Heart left ventricle (tissue), 13 donors: ENCODE results near the gene MCM8.

Source experiments
- POLR2A ChIP-seq, 2 donors: fragments of 450-650 bp; IDR thresholded peaks; one replicate each; pipeline ENCODE4 v1.6.1; 2017; ENCODE audit warnings: antibody characterized with exemption in 2 of 2, mild to moderate bottlenecking in 2 of 2, moderate library complexity in 2 of 2
- TF ChIP-seq, protein P1 (sequence below), 12 donors: fragments of 200-600 bp; sonication (generic) in 4 of 12; IDR thresholded peaks; one replicate each; pipeline versions ENCODE4 v1.5.0 to v1.8.0; 2018 to 2022; ENCODE audit warnings: antibody characterized with exemption in 12 of 12, mild to moderate bottlenecking in 5 of 12
- donor health status: ischemic (EF 13 %, LVEDD 7.1; RV severe dilation, severe dysfunction).
- donor health status: DM: no; HTN: yes; CAD: no.
- donor health status: DM: no; HTN: no; CAD: no.
- donor health status: ischemic (EF 25% LVEDD 6.9; RV normal size, moderate dysfunction).
- donor health status: ischemic (EF 25% LVEDD 5.7; RV mildly dilated, moderate dysfunction).
- donor health status: ischemic (EF 35%, LVEDD 5.7; RV mildly dilated, moderate dysfunction).
- donor health status: nonischemic (EF 11% LVEDD 7.7; RV severe dilation, severe dysfunction).
- donor health status: DM: yes; HTN: yes; CAD: no.
- donor health status: PGD.
- donor health status: ischemic (EF 29% LVEDD 5.4; RV normal size, mild dysfunction).
- donor health status: nonischemic (EF 23%, LVEDD 6.1; RV moderate dilation, normal function).

- no peak for TF ChIP-seq POLR2A (IDR thresholded peaks at IDR 0.05)
- TF ChIP-seq, protein P1, sequence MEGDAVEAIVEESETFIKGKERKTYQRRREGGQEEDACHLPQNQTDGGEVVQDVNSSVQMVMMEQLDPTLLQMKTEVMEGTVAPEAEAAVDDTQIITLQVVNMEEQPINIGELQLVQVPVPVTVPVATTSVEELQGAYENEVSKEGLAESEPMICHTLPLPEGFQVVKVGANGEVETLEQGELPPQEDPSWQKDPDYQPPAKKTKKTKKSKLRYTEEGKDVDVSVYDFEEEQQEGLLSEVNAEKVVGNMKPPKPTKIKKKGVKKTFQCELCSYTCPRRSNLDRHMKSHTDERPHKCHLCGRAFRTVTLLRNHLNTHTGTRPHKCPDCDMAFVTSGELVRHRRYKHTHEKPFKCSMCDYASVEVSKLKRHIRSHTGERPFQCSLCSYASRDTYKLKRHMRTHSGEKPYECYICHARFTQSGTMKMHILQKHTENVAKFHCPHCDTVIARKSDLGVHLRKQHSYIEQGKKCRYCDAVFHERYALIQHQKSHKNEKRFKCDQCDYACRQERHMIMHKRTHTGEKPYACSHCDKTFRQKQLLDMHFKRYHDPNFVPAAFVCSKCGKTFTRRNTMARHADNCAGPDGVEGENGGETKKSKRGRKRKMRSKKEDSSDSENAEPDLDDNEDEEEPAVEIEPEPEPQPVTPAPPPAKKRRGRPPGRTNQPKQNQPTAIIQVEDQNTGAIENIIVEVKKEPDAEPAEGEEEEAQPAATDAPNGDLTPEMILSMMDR (IDR thresholded peaks at IDR 0.05): no peak
These were observed 49.3 kb downstream of the MCM8 start for GRCh38 chr20:5999783-6000182.
